ENCODE measurements around the gene FAM131A.

DNA sequence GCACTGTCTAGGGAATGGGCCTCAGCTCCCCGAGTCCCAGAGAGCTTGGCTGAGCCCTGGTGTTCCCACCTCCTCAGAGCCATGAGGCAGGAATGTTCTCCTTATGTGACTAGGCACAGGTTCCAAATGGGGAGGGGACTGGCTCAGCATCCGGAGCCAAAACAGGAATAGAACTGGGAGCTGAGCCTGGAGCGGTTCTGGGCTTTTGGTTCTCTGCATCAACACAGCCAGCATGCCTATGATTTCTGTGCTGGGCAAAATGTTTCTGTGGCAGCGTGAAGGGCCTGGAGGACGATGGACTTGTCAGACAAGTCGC lies at the start of gene FAM131A:
- TF ChIP-seq GATA2 (IDR thresholded peaks at IDR 0.05; ENCODE audit: low read depth, low read length) (no peak), GATA3 (IDR thresholded peaks at IDR 0.05; ENCODE audit: low read depth, low read length) (no peak)
